Measurements from ENCODE around the gene SLC30A5.

SLC30A5 gene

GRCh38 chr5:69167493-69167855 lies 73.7 kb downstream of the SLC30A5 start:
- no peak for DNase-seq (ENCODE audit: low read depth)

GRCh38 chr5:69167929-69168328 lies 74.1 kb downstream of the SLC30A5 start:
- DNase-seq (ENCODE audit: low read depth), result no peak

- DNase-seq (ENCODE audit: low read depth), result peak; percentile 42
Observed at GRCh38 chr5:69170495-69170894, 76.7 kb downstream of the SLC30A5 start.

GRCh38 chr5:69170969-69171368 lies 77.2 kb downstream of the SLC30A5 start:
- DNase-seq (ENCODE audit: low read depth), result no peak
